ENCODE measurements around the gene PLEKHF1. TPM values are rescaled to one million over a fixed set of nuclear protein-coding genes. Genes with fewer than 3 reads are reported as not detected.
"Not testable (repeated sequence)": the region's sequence is repeated elsewhere in the genome, so short reads cannot be mapped to it uniquely, and the experiment has no call there.

Gene PLEKHF1
- total RNA-seq, 2 experiments from 2014 or later: 20.7 to 21.0 TPM

- H3K27ac Mint-ChIP-seq: no peak overlapping the region
- H3K9me3 Mint-ChIP-seq: no peaks in the 10 kb centered on the region
- intact Hi-C loops (cut with micrococcal nuclease): no loop called here
- no peaks in the 10 kb centered on the region for H3K27me3 Mint-ChIP-seq (ENCODE audit: low read depth)
- H3K4me1 Mint-ChIP-seq (ENCODE audit: low read depth): peaks cover 33% of the 10 kb centered on the region
- H3K36me3 Mint-ChIP-seq (ENCODE audit: low read depth): no peaks in the 10 kb centered on the region
- CTCF ChIA-PET: interaction anchor here (1.3 to 1.5 kb wide), 3 partner anchors 43 to 91 kb away, joined by 4 to 9 read pairs (median 5); no protein-coding TSS in a partner anchor
- no peak overlapping the region for H3K4me3 Mint-ChIP-seq
- DNase-seq: no peak
These were observed 40.0 kb upstream of the PLEKHF1 start for GRCh38 chr19:29625186-29625651.

DNA sequence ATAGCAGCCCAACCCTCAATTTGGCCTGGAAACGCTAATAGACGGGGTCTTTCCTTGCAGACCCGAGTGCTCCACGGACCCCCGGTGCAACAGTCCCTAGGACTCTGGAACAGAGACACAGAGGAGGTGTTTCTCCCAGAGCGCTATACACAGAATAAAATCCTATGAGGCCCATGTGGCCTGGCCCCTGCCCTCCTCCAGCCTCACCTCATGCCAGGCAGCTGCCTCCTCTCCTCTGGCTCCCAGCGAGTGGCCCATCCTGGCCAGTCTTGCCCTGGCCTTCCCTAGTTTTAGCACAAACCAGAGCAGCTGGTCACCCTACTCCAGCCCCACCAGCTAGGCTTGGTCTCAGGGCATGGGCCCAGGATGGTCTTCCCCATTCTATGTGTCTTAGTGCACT lies 38.9 kb upstream of the PLEKHF1 start:
- Mint-ChIP-seq H3K27ac (no peak overlapping the region), H3K9me3 (no peaks in the 10 kb centered on the region), H3K27me3 (ENCODE audit: low read depth) (no peaks in the 10 kb centered on the region), H3K4me3 (no peak overlapping the region), H3K4me1 (ENCODE audit: low read depth) (peaks cover 22% of the 10 kb centered on the region), H3K36me3 (ENCODE audit: low read depth) (no peaks in the 10 kb centered on the region)
- no peak for DNase-seq
- intact Hi-C loops (cut with micrococcal nuclease): no loop called here
- CTCF ChIA-PET: interaction anchor here (0.6 to 1.1 kb wide), 2 partner anchors 132 to 324 kb away, joined by 3 read pairs; no protein-coding TSS in a partner anchor

- CTCF ChIA-PET: interaction anchor here (0.6 to 1.1 kb wide), 2 partner anchors 132 to 324 kb away, joined by 3 read pairs; no protein-coding TSS in a partner anchor
- H3K9me3 Mint-ChIP-seq; intact Hi-C loops (cut with micrococcal nuclease); H3K27ac Mint-ChIP-seq; DNase-seq; H3K36me3 Mint-ChIP-seq (ENCODE audit: low read depth); H3K27me3 Mint-ChIP-seq (ENCODE audit: low read depth); H3K4me3 Mint-ChIP-seq: not testable (repeated sequence)
- H3K4me1 Mint-ChIP-seq (ENCODE audit: low read depth): peaks cover 17% of the 10 kb centered on the region
These were observed 38.4 kb upstream of the PLEKHF1 start for GRCh38 chr19:29626832-29627231.

- DNase-seq: no peak
- no peaks in the 10 kb centered on the region for H3K36me3 Mint-ChIP-seq (ENCODE audit: low read depth)
- intact Hi-C loops (cut with micrococcal nuclease): no loop called here
- H3K4me3 Mint-ChIP-seq: no peak overlapping the region
- CTCF ChIA-PET: interaction anchor here (0.6 to 0.7 kb wide), 3 partner anchors 170 to 1878 kb away, joined by 3 to 4 read pairs (median 3); no protein-coding TSS in a partner anchor
- no peaks in the 10 kb centered on the region for H3K27me3 Mint-ChIP-seq (ENCODE audit: low read depth)
- H3K9me3 Mint-ChIP-seq: no peaks in the 10 kb centered on the region
- H3K27ac Mint-ChIP-seq: no peak overlapping the region
- H3K4me1 Mint-ChIP-seq (ENCODE audit: low read depth): peaks cover 1% of the 10 kb centered on the region
These were observed 36.4 kb upstream of the PLEKHF1 start for GRCh38 chr19:29628661-29629385.

DNA sequence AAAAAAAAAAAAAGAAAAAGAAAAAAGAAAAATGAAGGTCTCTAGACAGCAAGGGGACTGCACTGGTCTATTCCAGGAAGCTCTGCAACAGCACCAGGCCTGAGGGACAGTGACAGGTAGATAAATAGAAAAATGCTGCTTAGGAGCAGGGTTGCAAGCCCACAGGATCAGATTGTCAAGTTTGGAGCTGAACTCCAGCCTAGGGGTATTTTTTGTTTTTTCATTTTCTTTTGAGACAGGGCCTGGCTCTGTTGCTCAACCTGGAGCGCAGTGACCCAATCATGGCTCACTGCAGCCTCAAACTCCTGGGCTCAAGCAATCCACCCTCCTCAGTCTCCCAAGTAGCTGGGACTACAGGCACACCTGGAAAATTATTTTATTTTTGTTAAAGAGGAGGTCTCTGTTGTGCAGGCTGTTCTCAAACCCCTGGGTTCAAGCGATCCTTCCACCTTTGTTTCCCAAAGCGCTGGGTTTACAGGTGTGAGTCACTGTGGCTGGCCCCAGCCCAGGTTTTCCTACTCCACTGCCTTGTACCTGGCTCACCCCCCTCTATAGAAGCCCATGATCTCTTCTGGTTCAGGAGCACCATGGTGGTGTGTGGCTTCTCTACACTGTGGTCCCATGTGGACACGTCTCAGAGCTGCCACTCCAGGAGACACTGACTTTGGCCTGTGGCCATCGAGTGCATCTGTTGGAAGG lies 35.3 kb upstream of the PLEKHF1 start:
- intact Hi-C loops (cut with micrococcal nuclease): no loop called here
- no peak overlapping the region for H3K27ac Mint-ChIP-seq
- H3K4me3 Mint-ChIP-seq: no peak overlapping the region
- no peaks in the 10 kb centered on the region for H3K9me3 Mint-ChIP-seq
- H3K4me1 Mint-ChIP-seq (ENCODE audit: low read depth): no peaks in the 10 kb centered on the region
- CTCF ChIA-PET: interaction anchor here (0.7 kb wide), 1 partner anchor 1879 kb away, joined by 3 read pairs; no protein-coding TSS in a partner anchor
- no peak for DNase-seq
- H3K27me3 Mint-ChIP-seq (ENCODE audit: low read depth): no peaks in the 10 kb centered on the region
- no peaks in the 10 kb centered on the region for H3K36me3 Mint-ChIP-seq (ENCODE audit: low read depth)

- CTCF ChIA-PET: no interaction called here
- intact Hi-C loops (cut with micrococcal nuclease): no loop called here
- H3K4me1 Mint-ChIP-seq (ENCODE audit: low read depth): no peaks in the 10 kb centered on the region
- H3K27me3 Mint-ChIP-seq (ENCODE audit: low read depth): no peaks in the 10 kb centered on the region
- no peak for DNase-seq
- H3K36me3 Mint-ChIP-seq (ENCODE audit: low read depth): no peaks in the 10 kb centered on the region
- H3K9me3 Mint-ChIP-seq: no peaks in the 10 kb centered on the region
- no peak overlapping the region for H3K4me3 Mint-ChIP-seq
- H3K27ac Mint-ChIP-seq: no peak overlapping the region
These were observed 34.6 kb upstream of the PLEKHF1 start for GRCh38 chr19:29630655-29631054.

- CTCF ChIA-PET: no interaction called here
- Mint-ChIP-seq H3K4me1 (ENCODE audit: low read depth) (no peaks in the 10 kb centered on the region), H3K4me3 (no peak overlapping the region), H3K36me3 (ENCODE audit: low read depth) (no peaks in the 10 kb centered on the region), H3K27me3 (ENCODE audit: low read depth) (no peaks in the 10 kb centered on the region), H3K27ac (no peak overlapping the region), H3K9me3 (no peaks in the 10 kb centered on the region)
- no peak for DNase-seq
- intact Hi-C loops (cut with micrococcal nuclease): no loop called here
These were observed 33.8 kb upstream of the PLEKHF1 start for GRCh38 chr19:29631450-29631849.

DNA sequence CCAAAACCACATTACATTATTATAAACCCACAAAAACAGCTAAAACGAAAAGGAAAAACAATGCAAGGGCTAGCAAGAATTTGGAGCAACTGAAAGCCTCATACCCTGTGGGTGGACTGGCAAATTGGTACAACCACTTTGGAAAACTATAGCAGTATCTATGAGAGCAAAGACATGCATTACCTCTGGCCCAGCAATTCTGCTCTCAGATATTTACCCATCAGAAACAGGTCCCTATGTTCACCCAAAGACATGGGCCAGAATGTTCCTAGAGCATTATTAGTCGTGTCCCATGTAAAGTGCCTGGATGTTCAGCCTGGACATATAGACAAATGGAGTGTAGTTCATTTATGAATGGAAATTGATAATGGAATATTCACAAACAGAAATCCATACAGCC lies 31.3 kb upstream of the PLEKHF1 start:
- no peaks in the 10 kb centered on the region for H3K4me1 Mint-ChIP-seq (ENCODE audit: low read depth)
- CTCF ChIA-PET: interaction anchor here (0.9 to 1.8 kb wide), 3 partner anchors 12 to 57 kb away, joined by 3 to 6 read pairs (median 4); no protein-coding TSS in a partner anchor
- H3K27me3 Mint-ChIP-seq (ENCODE audit: low read depth): no peaks in the 10 kb centered on the region

DNA sequence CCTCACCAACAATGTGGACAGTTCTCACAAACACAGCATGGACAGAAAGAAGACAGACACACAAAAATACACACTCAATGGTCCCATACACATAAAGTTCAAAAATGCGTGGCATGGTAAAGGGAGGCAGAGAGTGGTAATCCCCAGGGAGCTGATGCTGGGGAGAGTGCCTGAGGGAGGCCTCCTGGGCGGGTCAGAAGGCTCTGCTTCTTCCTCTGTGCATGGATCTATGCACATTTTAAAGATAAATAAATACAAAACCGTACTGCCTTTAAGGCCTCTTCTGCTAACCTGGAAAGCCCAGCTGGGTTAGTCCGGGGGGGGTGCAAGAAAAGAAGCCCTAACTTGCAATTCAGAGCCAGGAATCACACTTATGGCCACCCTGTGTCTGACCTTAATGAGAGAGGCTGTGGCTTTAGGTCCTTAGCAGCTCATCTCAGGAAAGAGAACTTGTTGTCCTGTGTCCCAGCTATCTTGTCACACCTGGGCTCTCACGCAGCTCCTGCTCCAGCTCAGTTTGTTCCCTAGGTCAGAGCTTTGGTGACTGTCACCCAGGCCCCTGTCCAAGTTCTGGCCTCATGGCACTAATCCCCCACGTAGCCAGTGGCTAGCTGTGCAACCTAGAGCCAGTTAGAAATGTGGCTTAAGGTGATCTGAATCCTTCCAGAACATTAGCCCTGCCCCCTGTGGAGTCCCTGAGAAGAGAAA lies 30.7 kb upstream of the PLEKHF1 start:
- Mint-ChIP-seq H3K9me3 (no peaks in the 10 kb centered on the region), H3K4me3 (no peak overlapping the region), H3K27me3 (ENCODE audit: low read depth) (no peaks in the 10 kb centered on the region), H3K27ac (no peak overlapping the region), H3K4me1 (ENCODE audit: low read depth) (no peaks in the 10 kb centered on the region), H3K36me3 (ENCODE audit: low read depth) (no peaks in the 10 kb centered on the region)
- DNase-seq: no peak
- CTCF ChIA-PET: interaction anchor here (0.9 to 1.8 kb wide), 3 partner anchors 13 to 57 kb away, joined by 3 to 6 read pairs (median 4); no protein-coding TSS in a partner anchor
- intact Hi-C loops (cut with micrococcal nuclease): no loop called here

More for the DNA sequence above, 31.3 kb upstream of the PLEKHF1 start:
- Mint-ChIP-seq H3K9me3 (no peaks in the 10 kb centered on the region), H3K27ac (no peak overlapping the region), H3K4me3 (no peak overlapping the region), H3K36me3 (ENCODE audit: low read depth) (no peaks in the 10 kb centered on the region)
- no peak for DNase-seq
- intact Hi-C loops (cut with micrococcal nuclease): no loop called here

DNA sequence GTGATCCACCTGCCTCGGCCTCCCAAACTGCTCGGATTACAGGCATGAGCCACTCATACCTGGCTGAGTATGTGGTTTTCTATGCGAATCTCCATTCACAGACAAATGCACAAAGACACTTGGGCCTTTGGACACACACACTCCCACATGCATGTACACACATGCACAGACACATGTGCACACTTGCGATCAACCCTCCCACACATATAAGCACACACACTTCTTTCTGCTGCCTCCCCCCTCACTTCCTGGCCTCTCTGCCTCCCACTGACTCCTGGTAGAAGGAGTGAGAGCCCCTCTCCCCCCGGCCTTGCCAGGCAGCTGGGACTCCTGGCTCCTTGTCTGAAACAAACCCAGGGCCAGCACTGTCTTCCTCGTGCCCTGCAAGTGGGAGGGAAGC lies 29.3 kb upstream of the PLEKHF1 start:
- H3K27me3 Mint-ChIP-seq (ENCODE audit: low read depth): no peaks in the 10 kb centered on the region
- CTCF ChIA-PET: no interaction called here
- H3K9me3 Mint-ChIP-seq: no peaks in the 10 kb centered on the region
- intact Hi-C loops (cut with micrococcal nuclease): no loop called here
- H3K4me3 Mint-ChIP-seq: no peak overlapping the region
- H3K27ac Mint-ChIP-seq: no peak overlapping the region
- H3K4me1 Mint-ChIP-seq (ENCODE audit: low read depth): no peaks in the 10 kb centered on the region
- H3K36me3 Mint-ChIP-seq (ENCODE audit: low read depth): no peaks in the 10 kb centered on the region
- DNase-seq: no peak

GRCh38 chr19:29636553-29637360 lies 28.5 kb upstream of the PLEKHF1 start:
- Mint-ChIP-seq H3K4me3 (no peak overlapping the region), H3K9me3 (no peaks in the 10 kb centered on the region), H3K4me1 (ENCODE audit: low read depth) (no peaks in the 10 kb centered on the region), H3K27me3 (ENCODE audit: low read depth) (no peaks in the 10 kb centered on the region), H3K27ac (no peak overlapping the region), H3K36me3 (ENCODE audit: low read depth) (no peaks in the 10 kb centered on the region)
- intact Hi-C loops (cut with micrococcal nuclease): no loop called here
- CTCF ChIA-PET: no interaction called here
- no peak for DNase-seq
